H9 (cell line): ENCODE measurements around the gene MAN1A2. TPM values are rescaled to one million over a fixed set of nuclear protein-coding genes. Genes with fewer than 3 reads are reported as not detected.

Source experiments
- DNase-seq: peaks from one replicate; pipeline ENCODE4 v3.0.0-alpha.2; 2017
- H2AFZ ChIP-seq: one replicate; pipeline ENCODE4 v1.6.1; 2013; ENCODE audit warnings: mild to moderate bottlenecking, low read length, control low read depth, moderate library complexity
- H2AK5ac ChIP-seq: 2 replicates; pipeline ENCODE4 v1.6.1; 2013; ENCODE audit warnings: low read length, control low read depth, mixed read lengths; ENCODE audit not compliant: insufficient read length
- H2BK120ac ChIP-seq: one replicate; pipeline ENCODE4 v1.6.1; 2013; ENCODE audit warnings: low read depth, mild to moderate bottlenecking, low read length, control low read depth, inconsistent platforms; ENCODE audit not compliant: poor library complexity, severe bottlenecking
- H2BK12ac ChIP-seq: 2 replicates; pipeline ENCODE4 v1.6.1; 2013; ENCODE audit warnings: low read length, control low read depth, mixed read lengths, low read depth; ENCODE audit not compliant: insufficient read length
- H2BK15ac ChIP-seq: 2 replicates; pipeline ENCODE4 v1.6.1; 2013; ENCODE audit warnings: low read depth, low read length, control low read depth
- H2BK20ac ChIP-seq: one replicate; pipeline ENCODE4 v1.6.1; 2013; ENCODE audit warnings: low read depth, mild to moderate bottlenecking, low read length, control low read depth, inconsistent platforms; ENCODE audit not compliant: poor library complexity, severe bottlenecking
- H2BK5ac ChIP-seq: 2 replicates; pipeline ENCODE4 v1.6.1; 2013; ENCODE audit warnings: low read length, control low read depth, mixed read lengths; ENCODE audit not compliant: insufficient read length
- H3K14ac ChIP-seq: 2 replicates; pipeline ENCODE4 v1.6.1; 2013; ENCODE audit warnings: low read length, control low read depth; ENCODE audit not compliant: insufficient read depth
- H3K18ac ChIP-seq: 2 replicates; pipeline ENCODE4 v1.6.1; 2013; ENCODE audit warnings: low read depth, mild to moderate bottlenecking, mixed read lengths, low read length, control low read depth; ENCODE audit not compliant: insufficient read length
- H3K23ac ChIP-seq: 2 replicates; pipeline ENCODE4 v1.6.1; 2013; ENCODE audit warnings: low read length, control low read depth, mixed read lengths, low read depth; ENCODE audit not compliant: insufficient read length
- H3K23me2 ChIP-seq: 2 replicates; pipeline ENCODE4 v1.6.1; 2013; ENCODE audit warnings: low read depth, mild to moderate bottlenecking, mixed read lengths, low read length, control low read depth; ENCODE audit not compliant: insufficient read length, poor library complexity, severe bottlenecking
- H3K27ac ChIP-seq: 2 replicates; pipeline ENCODE4 v1.5.1; 2013; ENCODE audit warnings: low read length, control low read depth, mixed read lengths, low read depth; ENCODE audit not compliant: insufficient read length
- H3K27me3 ChIP-seq: 2 replicates; pipeline ENCODE4 v1.6.1; 2013; ENCODE audit warnings: low read length, control low read depth, inconsistent platforms; ENCODE audit not compliant: insufficient read depth
- H3K4ac ChIP-seq: 2 replicates; pipeline ENCODE4 v1.6.1; 2013; ENCODE audit warnings: low read depth, mild to moderate bottlenecking, control low read depth, inconsistent platforms, low read length, moderate library complexity
- H3K4me1 ChIP-seq: 2 replicates; pipeline ENCODE4 v1.6.1; 2013; ENCODE audit warnings: low read length, control low read depth, inconsistent platforms; ENCODE audit not compliant: insufficient read depth
- H3K4me2 ChIP-seq: 2 replicates; pipeline ENCODE4 v1.6.1; 2013; ENCODE audit warnings: low read length, control low read depth, mixed read lengths; ENCODE audit not compliant: insufficient read length, insufficient read depth
- H3K56ac ChIP-seq: 2 replicates; pipeline ENCODE4 v1.6.1; 2013; ENCODE audit warnings: low read depth, mild to moderate bottlenecking, mixed read lengths, low read length, control low read depth; ENCODE audit not compliant: insufficient read length
- H3K79me1 ChIP-seq: 2 replicates; pipeline ENCODE4 v1.6.1; 2013; ENCODE audit warnings: low read depth, mild to moderate bottlenecking, moderate library complexity, low read length, control low read depth, inconsistent platforms; ENCODE audit not compliant: insufficient read depth, poor library complexity, severe bottlenecking
- H3K79me2 ChIP-seq: 2 replicates; pipeline ENCODE4 v1.6.1; 2013; ENCODE audit warnings: low read length, control low read depth, inconsistent platforms; ENCODE audit not compliant: insufficient read depth
- H3K9ac ChIP-seq: 2 replicates; pipeline ENCODE4 v1.6.1; 2013; ENCODE audit warnings: low read length, control low read depth, mixed read lengths; ENCODE audit not compliant: insufficient read length; ENCODE audit errors: extremely low read depth
- H3K9me3 ChIP-seq: one replicate; pipeline ENCODE4 v1.6.1; 2013; ENCODE audit warnings: low read depth, low read length, inconsistent platforms; ENCODE audit not compliant: control insufficient read depth
- H3T11ph ChIP-seq: one replicate; pipeline ENCODE4 v1.6.1; 2013; ENCODE audit warnings: mild to moderate bottlenecking, low read length, control low read depth, inconsistent platforms
- H4K20me1 ChIP-seq: one replicate; pipeline ENCODE4 v1.6.1; 2013; ENCODE audit not compliant: control insufficient read depth, insufficient read length, insufficient read depth
- H4K5ac ChIP-seq: 2 replicates; pipeline ENCODE4 v1.6.1; 2013; ENCODE audit warnings: low read depth, mild to moderate bottlenecking, mixed read lengths, low read length, control low read depth; ENCODE audit not compliant: insufficient read length
- H4K8ac ChIP-seq: replicated peaks from 2 replicates; pipeline ENCODE4 v1.6.1; 2013; ENCODE audit warnings: low read length, control low read depth, mixed read lengths, low read depth; ENCODE audit not compliant: insufficient read length
- H4K91ac ChIP-seq: 2 replicates; pipeline ENCODE4 v1.6.1; 2013; ENCODE audit warnings: low read depth, mild to moderate bottlenecking, moderate library complexity, mixed read lengths, low read length, control low read depth; ENCODE audit not compliant: insufficient read length
- H3K27ac Mint-ChIP-seq, 3 experiments: 2 replicates in 2 of 3; 3 replicates in 1 of 3; pipeline ENCODE4 v1.8.0; 2020 to 2021; ENCODE audit warnings: mixed read lengths in 3 of 3, mild to moderate bottlenecking in 1 of 3, moderate library complexity in 1 of 3
- H3K27me3 Mint-ChIP-seq: 2 replicates; pipeline ENCODE4 v1.8.0; 2021; ENCODE audit warnings: low read depth, mild to moderate bottlenecking, moderate library complexity, mixed read lengths
- H3K36me3 Mint-ChIP-seq, 3 experiments: 2 replicates in 2 of 3; 3 replicates in 1 of 3; pipeline ENCODE4 v1.8.0; 2020 to 2021; ENCODE audit warnings: low read depth in 3 of 3, mixed read lengths in 3 of 3; ENCODE audit not compliant: insufficient read depth in 1 of 3
- H3K4me1 Mint-ChIP-seq, 2 experiments: 2 replicates each; pipeline ENCODE4 v1.8.0; 2020; ENCODE audit warnings: mixed read lengths in 2 of 2
- H3K4me3 Mint-ChIP-seq, 2 experiments: 2 replicates in 1 of 2; 3 replicates in 1 of 2; pipeline ENCODE4 v1.8.0; 2020 to 2021; ENCODE audit warnings: mild to moderate bottlenecking in 2 of 2, mixed read lengths in 2 of 2, moderate library complexity in 1 of 2
- H3K9me3 Mint-ChIP-seq, 2 experiments: 2 replicates in 1 of 2; 3 replicates in 1 of 2; pipeline ENCODE4 v1.8.0; 2020; ENCODE audit warnings: mild to moderate bottlenecking in 2 of 2, mixed read lengths in 2 of 2, moderate library complexity in 1 of 2
- WGBS: extraction: QIAGEN DNeasy Blood & Tissue Kit; methylation state at CpG from one replicate; pipeline ENCODE4 v1.1.7; 2013; ENCODE audit warnings: missing lambda C conversion rate, low lambda C conversion rate, mixed read lengths; ENCODE audit not compliant: insufficient read length; ENCODE audit errors: extremely low coverage; 5-methylcytosine and 5-hydroxymethylcytosine counted together
- total RNA-seq: library from RNA; stranded (reverse); gene quantifications from 2 replicates; pipeline ENCODE4 v1.2.1, GENCODE V29; 2021
- TF ChIP-seq, protein P1 (sequence below): fragments of 200-600 bp; sonication (generic); conservative IDR thresholded peaks from 3 replicates; pipeline ENCODE4 v1.8.0; 2021; ENCODE audit warnings: antibody characterized with exemption, mild to moderate bottlenecking

Gene MAN1A2
- total RNA-seq, 1 experiment from 2014 or later = 24.0 TPM

DNA sequence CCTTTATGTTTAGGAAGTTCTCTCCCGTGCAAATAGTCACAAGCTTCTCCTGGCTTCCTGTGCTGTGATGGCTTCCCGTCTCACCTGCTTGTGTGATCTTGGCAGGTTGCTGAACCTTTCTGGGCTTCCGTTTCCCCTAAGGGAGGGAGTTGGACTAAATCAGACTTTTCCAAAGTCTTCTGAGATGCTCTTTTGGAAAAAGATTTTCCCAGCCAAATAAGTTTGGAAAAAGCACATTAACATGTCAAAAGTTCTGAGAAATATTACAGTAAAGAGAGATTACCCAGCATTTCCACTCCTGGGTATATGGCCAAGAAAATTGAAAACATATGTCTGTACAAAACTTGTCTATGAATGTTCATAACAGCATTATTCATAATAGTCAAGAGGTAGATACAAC, 202.6 kb downstream of the MAN1A2 start:
- no peak overlapping the region for H3K4me3 Mint-ChIP-seq
- Histone ChIP-seq H2AFZ (no peak overlapping the region), H3K4me2 (no peak overlapping the region), H4K5ac (no peak overlapping the region), H3K9ac (no peak overlapping the region), H3K27me3 (no peaks in the 10 kb centered on the region), H4K8ac (no peak overlapping the region), H2AK5ac (no peak overlapping the region), H3K14ac (no peak overlapping the region), H3K23ac (no peak overlapping the region), H3K9me3 (no peaks in the 10 kb centered on the region), H3K4ac (no peak overlapping the region), H2BK15ac (no peak overlapping the region), H4K91ac (no peak overlapping the region), H3K79me2 (no peaks in the 10 kb centered on the region), H2BK20ac (no peak overlapping the region), H3K4me1 (no peaks in the 10 kb centered on the region; the same call in 1 of the 2 replicates), H3T11ph (no peak overlapping the region), H3K27ac (no peak overlapping the region), H3K18ac (no peak overlapping the region), H3K23me2 (no peaks in the 10 kb centered on the region), H4K20me1 (no peaks in the 10 kb centered on the region), H3K56ac (no peak overlapping the region), H2BK120ac (no peak overlapping the region), H3K79me1 (no peaks in the 10 kb centered on the region), H2BK12ac (no peak overlapping the region), H2BK5ac (no peak overlapping the region)
- TF ChIP-seq, protein P1, sequence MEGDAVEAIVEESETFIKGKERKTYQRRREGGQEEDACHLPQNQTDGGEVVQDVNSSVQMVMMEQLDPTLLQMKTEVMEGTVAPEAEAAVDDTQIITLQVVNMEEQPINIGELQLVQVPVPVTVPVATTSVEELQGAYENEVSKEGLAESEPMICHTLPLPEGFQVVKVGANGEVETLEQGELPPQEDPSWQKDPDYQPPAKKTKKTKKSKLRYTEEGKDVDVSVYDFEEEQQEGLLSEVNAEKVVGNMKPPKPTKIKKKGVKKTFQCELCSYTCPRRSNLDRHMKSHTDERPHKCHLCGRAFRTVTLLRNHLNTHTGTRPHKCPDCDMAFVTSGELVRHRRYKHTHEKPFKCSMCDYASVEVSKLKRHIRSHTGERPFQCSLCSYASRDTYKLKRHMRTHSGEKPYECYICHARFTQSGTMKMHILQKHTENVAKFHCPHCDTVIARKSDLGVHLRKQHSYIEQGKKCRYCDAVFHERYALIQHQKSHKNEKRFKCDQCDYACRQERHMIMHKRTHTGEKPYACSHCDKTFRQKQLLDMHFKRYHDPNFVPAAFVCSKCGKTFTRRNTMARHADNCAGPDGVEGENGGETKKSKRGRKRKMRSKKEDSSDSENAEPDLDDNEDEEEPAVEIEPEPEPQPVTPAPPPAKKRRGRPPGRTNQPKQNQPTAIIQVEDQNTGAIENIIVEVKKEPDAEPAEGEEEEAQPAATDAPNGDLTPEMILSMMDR = no peak
- no CpG with 5 or more reads among the region's 3 CpGs for WGBS
- H3K36me3 Mint-ChIP-seq = no peaks in the 10 kb centered on the region
- peaks cover 1% of the 10 kb centered on the region; the same call in 1 of the 2 replicates for H3K27me3 Mint-ChIP-seq
- H3K27ac Mint-ChIP-seq = no peak overlapping the region
- peaks cover 9% of the 10 kb centered on the region in 2 experiments for H3K4me1 Mint-ChIP-seq
- H3K9me3 Mint-ChIP-seq = no peaks in the 10 kb centered on the region
- DNase-seq = no peak
